ENCODE measurements around the gene BAZ2A. TPM values are rescaled to one million over a fixed set of nuclear protein-coding genes. Genes with fewer than 3 reads are reported as not detected.
A peak's percentile ranks its signal among the peaks of the same experiment; 100 is the strongest.
"Not testable (repeated sequence)": the region's sequence is repeated elsewhere in the genome, so short reads cannot be mapped to it uniquely, and the experiment has no call there.

Gene BAZ2A
- total and polyA plus RNA-seq, 3 donors from 2014 or later = 134 to 316 (median 250) TPM

DNA sequence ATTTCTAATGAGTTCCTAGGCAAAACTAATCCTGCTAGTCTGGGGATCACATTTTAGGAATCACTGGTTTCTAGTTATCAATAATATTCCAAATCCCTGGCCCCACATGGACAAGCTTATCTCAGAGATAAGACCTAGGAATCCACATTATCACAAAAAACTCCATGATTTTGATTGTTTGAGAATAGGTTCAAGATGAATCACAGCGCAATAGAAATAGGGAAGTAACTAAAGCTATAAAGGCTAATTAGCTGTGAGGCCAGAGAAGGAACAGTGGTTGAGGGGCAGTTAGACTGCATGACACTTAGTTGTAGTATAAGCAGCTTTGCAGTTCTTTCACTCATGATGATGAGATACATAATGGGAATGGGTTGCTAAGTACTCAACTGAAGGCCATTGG is 28.8 kb upstream of the BAZ2A start:
- TF ChIP-seq POLR2A (IDR thresholded peaks at IDR 0.05) = no peak
- TF ChIP-seq, protein P1, sequence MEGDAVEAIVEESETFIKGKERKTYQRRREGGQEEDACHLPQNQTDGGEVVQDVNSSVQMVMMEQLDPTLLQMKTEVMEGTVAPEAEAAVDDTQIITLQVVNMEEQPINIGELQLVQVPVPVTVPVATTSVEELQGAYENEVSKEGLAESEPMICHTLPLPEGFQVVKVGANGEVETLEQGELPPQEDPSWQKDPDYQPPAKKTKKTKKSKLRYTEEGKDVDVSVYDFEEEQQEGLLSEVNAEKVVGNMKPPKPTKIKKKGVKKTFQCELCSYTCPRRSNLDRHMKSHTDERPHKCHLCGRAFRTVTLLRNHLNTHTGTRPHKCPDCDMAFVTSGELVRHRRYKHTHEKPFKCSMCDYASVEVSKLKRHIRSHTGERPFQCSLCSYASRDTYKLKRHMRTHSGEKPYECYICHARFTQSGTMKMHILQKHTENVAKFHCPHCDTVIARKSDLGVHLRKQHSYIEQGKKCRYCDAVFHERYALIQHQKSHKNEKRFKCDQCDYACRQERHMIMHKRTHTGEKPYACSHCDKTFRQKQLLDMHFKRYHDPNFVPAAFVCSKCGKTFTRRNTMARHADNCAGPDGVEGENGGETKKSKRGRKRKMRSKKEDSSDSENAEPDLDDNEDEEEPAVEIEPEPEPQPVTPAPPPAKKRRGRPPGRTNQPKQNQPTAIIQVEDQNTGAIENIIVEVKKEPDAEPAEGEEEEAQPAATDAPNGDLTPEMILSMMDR (IDR thresholded peaks at IDR 0.05) = no peak
- Histone ChIP-seq H3K27ac (no peak overlapping the region), H3K27me3 (no peaks in the 10 kb centered on the region), H3K9me3 (no peaks in the 10 kb centered on the region), H3K36me3 (ENCODE audit: low read depth, missing control alignments) (no peaks in the 10 kb centered on the region), H3K4me3 (no peak overlapping the region), H3K4me1 (no peaks in the 10 kb centered on the region)
- intact Hi-C loops (cut with DNase I; ENCODE audit: low total_unique reads) = no loop called here
- 77 to 89% methylated on average over 1 of the region's 1 CpG for WGBS, 2 donors
- DNase-seq = no peak

DNA sequence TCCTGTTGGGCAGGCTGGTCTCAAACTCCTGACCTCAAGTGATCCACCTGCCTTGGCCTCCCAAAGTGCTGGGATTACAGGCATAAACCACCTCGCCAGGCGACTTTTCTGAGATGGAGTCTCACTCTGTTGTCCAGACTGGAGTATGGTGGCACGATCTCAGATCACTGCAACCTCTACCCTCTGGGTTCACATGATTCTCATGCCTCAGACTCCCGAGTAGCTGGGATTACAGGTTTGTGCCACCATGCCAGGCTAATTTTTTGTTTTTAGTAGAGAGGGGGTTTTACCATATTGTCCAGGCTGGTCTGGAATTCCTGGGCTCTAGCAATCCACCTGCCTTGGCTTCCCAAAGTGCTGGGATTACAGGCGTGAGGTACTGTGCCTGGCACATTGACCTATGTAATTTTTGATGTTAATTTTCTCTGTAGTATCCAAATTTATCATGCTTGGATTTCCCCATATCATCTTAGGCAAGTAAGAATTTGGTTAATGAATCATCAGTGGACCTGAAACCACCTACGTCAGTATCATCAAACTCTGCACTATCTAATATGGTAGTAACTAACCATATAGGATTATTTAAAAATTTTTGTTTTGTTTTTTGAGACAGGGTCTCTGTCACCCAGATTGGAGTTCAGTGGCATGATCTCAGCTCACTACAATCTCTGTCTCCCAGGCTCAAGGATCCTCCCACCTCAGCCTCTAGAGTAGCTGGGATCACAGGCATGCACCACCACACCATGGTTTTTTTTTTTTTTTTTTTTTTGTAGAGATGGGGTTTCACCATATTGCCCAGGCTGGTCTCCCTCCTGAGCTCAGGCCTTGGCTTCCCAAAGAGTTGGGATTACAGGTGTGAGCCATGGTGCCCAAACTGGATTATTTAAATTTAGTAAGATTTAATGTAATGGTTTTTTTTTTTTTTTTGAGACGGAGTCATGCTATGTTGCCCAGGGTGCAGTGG is 27.6 kb upstream of the BAZ2A start:
- intact Hi-C loops (cut with DNase I; ENCODE audit: low total_unique reads) = no loop called here
- Histone ChIP-seq H3K27me3 (no peaks in the 10 kb centered on the region), H3K27ac (no peak overlapping the region), H3K4me3 (no peak overlapping the region), H3K4me1 (no peaks in the 10 kb centered on the region), H3K9me3 (no peaks in the 10 kb centered on the region), H3K36me3 (ENCODE audit: low read depth, missing control alignments) (no peaks in the 10 kb centered on the region)
- 93 to 94% methylated on average over 7 of the region's 7 CpGs for WGBS, 2 donors
- no peak for TF ChIP-seq POLR2A (IDR thresholded peaks at IDR 0.05)
- TF ChIP-seq, protein P1 (IDR thresholded peaks at IDR 0.05) = no peak
- DNase-seq = no peak

DNA sequence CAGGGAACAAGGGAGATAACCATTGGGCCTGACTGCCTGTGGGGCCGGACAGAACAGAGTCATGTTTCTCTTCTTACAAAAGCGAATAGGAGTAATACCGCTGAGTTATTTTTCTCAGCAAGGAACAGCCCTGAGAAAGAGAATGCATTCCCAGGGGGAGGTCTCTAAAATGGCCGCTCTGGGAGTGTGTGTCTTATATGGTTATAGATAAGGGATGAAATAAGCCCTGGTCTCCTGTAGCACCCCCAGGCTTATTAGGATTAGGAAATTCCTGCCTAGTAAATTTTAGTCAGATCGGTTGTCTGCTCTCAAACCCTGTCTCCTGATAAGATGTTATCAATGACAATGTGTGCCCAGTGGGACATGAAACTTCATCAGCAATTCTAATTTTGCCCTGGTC is 23.7 kb upstream of the BAZ2A start:
- WGBS, 2 donors = 85 to 92% methylated on average over 5 of the region's 5 CpGs
- H3K4me1 ChIP-seq; H3K36me3 ChIP-seq (ENCODE audit: low read depth, missing control alignments); H3K27ac ChIP-seq; H3K9me3 ChIP-seq; H3K27me3 ChIP-seq; DNase-seq; intact Hi-C loops (cut with DNase I; ENCODE audit: low total_unique reads); H3K4me3 ChIP-seq: not testable (repeated sequence)

DNA sequence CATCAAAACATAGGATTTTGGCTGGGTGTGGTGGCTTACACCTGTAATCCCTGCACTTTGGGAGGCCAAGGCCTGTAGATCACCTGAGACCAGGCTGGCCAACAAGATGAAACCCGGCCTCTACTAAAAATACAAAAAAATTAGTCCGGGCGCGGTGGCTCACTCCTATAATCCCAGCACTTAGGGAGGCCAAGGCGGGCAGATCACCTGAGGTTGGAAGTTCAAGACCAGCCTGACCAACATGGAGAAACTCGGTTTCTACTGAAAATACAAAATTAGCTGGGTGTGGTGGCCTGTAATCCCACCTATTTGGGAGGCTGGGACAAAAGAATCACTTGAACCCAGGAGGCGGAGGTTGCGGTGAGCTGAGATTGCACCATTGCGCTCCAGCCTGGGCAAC is 17.9 kb upstream of the BAZ2A start:
- H3K27me3 ChIP-seq; H3K36me3 ChIP-seq (ENCODE audit: low read depth, missing control alignments); intact Hi-C loops (cut with DNase I; ENCODE audit: low total_unique reads); H3K9me3 ChIP-seq; DNase-seq; H3K4me3 ChIP-seq; H3K27ac ChIP-seq: not testable (repeated sequence)
- WGBS, 2 donors = 92% methylated on average over 9 of the region's 9 CpGs
- peaks cover 14% of the 10 kb centered on the region for H3K4me1 ChIP-seq

DNA sequence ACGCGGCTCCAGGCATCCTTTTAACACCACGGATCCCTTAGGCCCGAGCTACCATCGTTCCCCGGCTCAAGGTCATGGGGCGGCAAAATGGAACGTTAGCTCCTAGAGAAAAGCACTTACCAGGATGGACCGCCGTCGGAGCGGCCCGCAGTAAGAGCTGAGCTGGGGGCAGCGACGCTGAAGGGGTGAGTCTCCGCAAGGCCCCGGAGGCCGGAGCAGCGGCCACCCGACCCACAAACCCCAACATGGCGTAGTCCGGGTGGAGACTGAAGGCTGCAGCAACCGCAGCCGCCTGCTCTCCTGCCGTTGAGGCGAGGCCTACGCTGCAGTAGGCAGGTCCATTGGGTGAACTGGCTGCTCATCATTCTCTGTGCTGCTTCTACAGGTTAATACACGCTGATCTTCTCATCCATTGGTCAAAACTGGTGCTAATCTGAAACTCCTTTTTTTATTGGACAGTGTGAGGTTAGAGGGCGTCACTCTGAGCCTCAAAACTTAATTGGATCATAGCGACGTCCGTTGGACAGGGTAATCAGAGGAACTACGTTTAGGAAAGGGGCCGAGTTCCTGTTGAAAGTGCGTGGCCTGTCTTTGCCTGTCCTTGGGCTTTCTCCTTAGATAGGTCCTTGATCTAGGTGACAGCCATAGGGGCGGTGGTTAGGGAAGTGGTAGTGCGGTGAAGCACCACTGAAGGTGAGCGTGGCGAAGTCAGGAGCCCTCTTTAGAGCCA is 15.8 kb upstream of the BAZ2A start, which contains the start of gene ATP5F1B:
ATP5F1B (minus strand) TSS at position 268 of the 730 bp plus-strand sequence; CDS start at position 247, 21 bp downstream.
- WGBS, 2 donors = 0 to 2% methylated on average over 23 to 39 of the region's 39 CpGs
- intact Hi-C loops (cut with DNase I; ENCODE audit: low total_unique reads) = no loop called here
- Histone ChIP-seq H3K4me1 (peaks cover 14% of the 10 kb centered on the region), H3K9me3 (no peaks in the 10 kb centered on the region), H3K27ac (peak within 1 kb of the TSS; percentile 91 to 95), H3K4me3 (peak within 1 kb of the TSS; percentile 84 to 98), H3K27me3 (no peaks in the 10 kb centered on the region), H3K36me3 (ENCODE audit: low read depth, missing control alignments) (no peaks in the 10 kb centered on the region)
- DNase-seq = peak; percentile 99
- TF ChIP-seq, protein P1 (IDR thresholded peaks at IDR 0.05) = no peak
- peak; percentile 87 for TF ChIP-seq POLR2A (IDR thresholded peaks at IDR 0.05)
